HCT116 (cell line): ENCODE results near the gene RGS17. TPM values are rescaled to one million over a fixed set of nuclear protein-coding genes. Genes with fewer than 3 reads are reported as not detected.

Experiments
- ATAC-seq: fragments of 200-7000 bp; cut with Tn5 transposase; 2 replicates; pipeline ENCODE4 v1.9.1; 2020; ENCODE audit warnings: mild to moderate bottlenecking, moderate library complexity
- BruUV-seq: library from RNA; stranded (reverse); fragments of 400-500 nt; replicated peaks from 2 replicates; lab custom pipeline; 2021; lab: Mats Ljungman, UMichigan
- CTCF ChIA-PET: fragments of 300-600 bp; sonication (Branson Sonifier 250); formaldehyde crosslinking; loops from one replicate; lab custom pipeline; 2021; ENCODE audit warnings: antibody characterized with exemption; lab: Charles Lee
- POLR2A ChIA-PET: fragments of 300-600, 350-600 bp; sonication (Branson Sonifier 250); formaldehyde crosslinking; loops from one replicate; lab custom pipeline; 2021; ENCODE audit warnings: antibody characterized with exemption; lab: Charles Lee
- RAD21 ChIA-PET, 2 experiments: fragments of 300-600 bp; sonication (Branson Sonifier 250); formaldehyde crosslinking; loops; one replicate each; lab custom pipeline; 2023; ENCODE audit warnings: low total read pairs in 2 of 2; ENCODE audit not compliant: uncharacterized antibody in 2 of 2, unreplicated experiment in 2 of 2, low non-redundant PET in 1 of 2; lab: Charles Lee
- DNase-seq: peaks from one replicate; pipeline ENCODE4 v3.0.0-alpha.2; 2010; ENCODE audit warnings: low read depth, low spot score
- H2AFZ ChIP-seq: fragments of 200-600 bp; shearing (Covaris generic), sonication (generic); 2 replicates; pipeline ENCODE4 v1.6.1; 2017; ENCODE audit warnings: low read depth, mixed run types, mixed read lengths, antibody characterized with exemption, low read length; ENCODE audit not compliant: poor library complexity, severe bottlenecking
- H3K27ac ChIP-seq: 2 replicates; pipeline ENCODE4 v1.5.1; 2012; ENCODE audit warnings: low read depth, low read length
- H3K27me3 ChIP-seq: fragments of 200-600 bp; sonication (generic); 2 replicates; pipeline ENCODE4 v1.6.1; 2016; ENCODE audit warnings: mixed run types, low read length, mixed read lengths; ENCODE audit not compliant: insufficient read depth
- H3K36me3 ChIP-seq, 2 experiments: fragments of 200-500 bp in 1 of 2; fragments of 200-600 bp in 1 of 2; sonication (Bioruptor generic) in 1 of 2; sonication (generic) in 1 of 2; 2 replicates each; pipeline versions ENCODE4 v1.5.1 to v1.6.1; 2014 to 2016; ENCODE audit warnings: low read length in 2 of 2, inconsistent platforms in 1 of 2, mixed read lengths in 1 of 2, mixed run types in 1 of 2; ENCODE audit not compliant: insufficient read depth in 2 of 2, control insufficient read depth in 1 of 2
- H3K4me1 ChIP-seq, 2 experiments: fragments of 200-600 bp in 1 of 2; sonication (generic) in 1 of 2; 2 replicates each; pipeline versions ENCODE4 v1.5.1 to v1.6.1; 2012 to 2017; ENCODE audit warnings: low read length in 2 of 2, inconsistent platforms in 1 of 2, mild to moderate bottlenecking in 1 of 2, mixed read lengths in 1 of 2, mixed run types in 1 of 2, moderate library complexity in 1 of 2; ENCODE audit not compliant: insufficient read depth in 2 of 2, control insufficient read depth in 1 of 2
- H3K4me2 ChIP-seq: fragments of 200-600 bp; sonication (generic); 2 replicates; pipeline ENCODE4 v1.6.1; 2017; ENCODE audit warnings: mixed run types, low read length, mixed read lengths
- H3K4me3 ChIP-seq, 2 experiments: fragments of 200-600 bp in 1 of 2; sonication (generic) in 1 of 2; replicated peaks in 1 of 2; 2 replicates each; pipeline ENCODE4 v1.5.1; 2011 to 2016; ENCODE audit warnings: low read length in 2 of 2, control low read depth in 1 of 2, low read depth in 1 of 2, mild to moderate bottlenecking in 1 of 2, mixed read lengths in 1 of 2, mixed run types in 1 of 2
- H3K79me2 ChIP-seq: fragments of 200-600 bp; sonication (generic); 2 replicates; pipeline ENCODE4 v1.6.1; 2017; ENCODE audit warnings: mild to moderate bottlenecking, mixed run types, low read length, moderate library complexity, mixed read lengths; ENCODE audit not compliant: insufficient read depth
- H3K9ac ChIP-seq: fragments of 200-600 bp; sonication (generic); 2 replicates; pipeline ENCODE4 v1.6.1; 2016; ENCODE audit warnings: low read length, mixed read lengths
- H3K9me2 ChIP-seq: fragments of 200-600 bp; sonication (generic), shearing (Covaris generic); 2 replicates; pipeline ENCODE4 v1.6.1; 2017; ENCODE audit warnings: mixed run types, mild to moderate bottlenecking, moderate library complexity; ENCODE audit not compliant: insufficient read depth
- H3K9me3 ChIP-seq, 2 experiments: fragments of 200-500 bp in 1 of 2; fragments of 200-600 bp in 1 of 2; sonication (Bioruptor generic) in 1 of 2; sonication (generic) in 1 of 2; 2 replicates each; pipeline ENCODE4 v1.6.1; 2014 to 2017; ENCODE audit warnings: low read length in 2 of 2, mixed read lengths in 2 of 2, inconsistent platforms in 1 of 2, low read depth in 1 of 2, mild to moderate bottlenecking in 1 of 2, mixed run types in 1 of 2, moderate library complexity in 1 of 2; ENCODE audit not compliant: control insufficient read depth in 1 of 2, insufficient read depth in 1 of 2
- H4K20me1 ChIP-seq: fragments of 200-600 bp; sonication (generic), shearing (Covaris generic); 2 replicates; pipeline ENCODE4 v1.6.1; 2017; ENCODE audit warnings: mixed run types, mild to moderate bottlenecking, moderate library complexity; ENCODE audit not compliant: insufficient read depth
- CBX3 ChIP-seq: IDR thresholded peaks from 2 replicates; pipeline ENCODE4 v1.6.1; 2012; ENCODE audit warnings: low read depth
- CEBPB ChIP-seq: IDR thresholded peaks from 2 replicates; pipeline ENCODE4 v1.6.1; 2012; ENCODE audit warnings: low read depth
- ELF1 ChIP-seq: IDR thresholded peaks from 2 replicates; pipeline ENCODE4 v1.6.1; 2012; ENCODE audit warnings: low read depth, borderline replicate concordance
- EZH2phosphoT487 ChIP-seq: fragments of 200-600 bp; IDR thresholded peaks from 2 replicates; pipeline ENCODE4 v1.6.1; 2018; ENCODE audit warnings: antibody characterized with exemption, borderline replicate concordance
- JUND ChIP-seq: IDR thresholded peaks from 2 replicates; pipeline ENCODE4 v1.6.1; 2012
- MAX ChIP-seq: IDR thresholded peaks from 2 replicates; pipeline ENCODE4 v1.6.1; 2012
- POLR2A ChIP-seq: IDR thresholded peaks from 2 replicates; pipeline ENCODE4 v1.7.0; 2011; ENCODE audit warnings: borderline replicate concordance; ENCODE audit not compliant: insufficient read depth, insufficient read length; ENCODE audit errors: extremely low read depth
- POLR2AphosphoS5 ChIP-seq: IDR thresholded peaks from 2 replicates; pipeline ENCODE4 v1.6.1; 2011; ENCODE audit warnings: mild to moderate bottlenecking, low read depth, low read length, moderate library complexity
- RAD21 ChIP-seq: IDR thresholded peaks from 2 replicates; pipeline ENCODE4 v1.6.1; 2012; ENCODE audit warnings: low read depth, mild to moderate bottlenecking
- REST ChIP-seq: IDR thresholded peaks from 2 replicates; pipeline ENCODE4 v1.6.1; 2012; ENCODE audit warnings: low read depth
- SIN3A ChIP-seq: IDR thresholded peaks from 2 replicates; pipeline ENCODE4 v1.6.1; 2012; ENCODE audit warnings: low read depth
- SRF ChIP-seq: IDR thresholded peaks from 2 replicates; pipeline ENCODE4 v1.6.1; 2012; ENCODE audit warnings: low read depth
- TCF7L2 ChIP-seq: IDR thresholded peaks from 2 replicates; pipeline ENCODE4 v1.7.0; 2011; ENCODE audit warnings: borderline replicate concordance, inconsistent platforms; ENCODE audit not compliant: insufficient read depth, insufficient read length; ENCODE audit errors: extremely low read depth
- YY1 ChIP-seq: IDR thresholded peaks from 2 replicates; pipeline ENCODE4 v1.6.1; 2011; ENCODE audit warnings: low read length, low read depth, moderate library complexity, mild to moderate bottlenecking; ENCODE audit not compliant: insufficient replicate concordance; ENCODE audit errors: extremely low read depth
- ZFX ChIP-seq: fragments of 450-650 bp; IDR thresholded peaks from 2 replicates; pipeline ENCODE4 v1.6.1; 2017
- ZNF274 ChIP-seq: fragments of 200-500 bp; sonication (Bioruptor generic); IDR thresholded peaks from 2 replicates; pipeline ENCODE4 v1.6.1; 2014; ENCODE audit warnings: mild to moderate bottlenecking, low read depth, low read length, inconsistent platforms
- intact Hi-C: fragments of 100-400 bp; cut with micrococcal nuclease; formaldehyde crosslinking; loops from 2 replicates; pipeline ENCODE4 v1.10.0; 2022
- total RNA-seq: library from RNA; stranded (reverse); gene quantifications from one replicate; pipeline ENCODE4 v1.2.1, GENCODE V29; 2021; ENCODE audit not compliant: unreplicated experiment

Gene RGS17
- total RNA-seq, 1 experiment from 2014 or later: 3.9 TPM

- H3K79me2 ChIP-seq: peaks cover 73% of the 10 kb centered on the region
- H3K4me2 ChIP-seq: no peak overlapping the region
- H3K9me3 ChIP-seq: no peaks in the 10 kb centered on the region
- intact Hi-C loops: no loop called here
- DNase-seq (no peak), ATAC-seq (no peak)
- H3K9me2 ChIP-seq: no peaks in the 10 kb centered on the region
- BruUV-seq: no TSS peak
- H3K27me3 ChIP-seq: no peaks in the 10 kb centered on the region
- H3K4me3 ChIP-seq: no peak overlapping the region
- TF ChIP-seq CBX3 (no peak), JUND (no peak), RAD21 (no peak), REST (no peak), SIN3A (no peak), ELF1 (no peak), ZNF274 (no peak), SRF (no peak), EZH2phosphoT487 (no peak), MAX (no peak), ZFX (no peak), YY1 (no peak), POLR2AphosphoS5 (no peak), TCF7L2 (no peak), POLR2A (no peak), CEBPB (no peak)
- TF ChIP-seq, all 23 proteins: peak for 0
- peaks cover 38% of the 10 kb centered on the region for H4K20me1 ChIP-seq
- H2AFZ ChIP-seq: no peak overlapping the region
- H3K9ac ChIP-seq: no peak overlapping the region
- H3K4me1 ChIP-seq: no peaks in the 10 kb centered on the region
- H3K27ac ChIP-seq: no peak overlapping the region
- CTCF ChIA-PET: interaction anchor here (1.0 kb wide), 1 partner anchor 9 kb away, joined by 4 read pairs; the partner anchor contains the start of gene FBXO5
- H3K36me3 ChIP-seq: peaks cover 52 to 64% of the 10 kb centered on the region in 2 experiments
- RAD21 ChIA-PET: no interaction called here
- POLR2A ChIA-PET: interaction anchor here (0.7 to 1.3 kb wide), 2 partner anchors 9 to 104 kb away, joined by 3 to 4 read pairs; partner anchors contain the start of gene FBXO5
These were observed 157.2 kb downstream of the RGS17 start for GRCh38 chr6:152973916-152974315.
